Tibial artery (tissue), 4 donors: ENCODE data around the gene PRAMEF15.
"Not testable (repeated sequence)": the region's sequence is repeated elsewhere in the genome, so short reads cannot be mapped to it uniquely, and the experiment has no call there.

Experiments
- DNase-seq, 2 donors: peaks; one replicate each; pipeline ENCODE4 v3.0.0-alpha.2; 2019
- H3K27ac ChIP-seq, 2 donors: fragments of 200-600 bp; sonication (generic) in 1 of 2; 1 replicate in 1 of 2; 2 replicates in 1 of 2; pipeline ENCODE4 v1.5.1; 2018 to 2019; ENCODE audit warnings: mild to moderate bottlenecking in 1 of 2
- H3K27me3 ChIP-seq, 2 donors: fragments of 200-600 bp; sonication (generic) in 1 of 2; one replicate each; pipeline versions ENCODE4 v1.5.1 to v1.6.0; 2016 to 2019
- H3K36me3 ChIP-seq, 3 donors: fragments of 200-600 bp; sonication (generic) in 2 of 3; one replicate each; pipeline ENCODE4 v1.5.1; 2016 to 2019; ENCODE audit warnings: mild to moderate bottlenecking in 2 of 3
- H3K4me1 ChIP-seq, 4 donors: fragments of 200-600 bp; sonication (generic) in 2 of 4; 1 replicate in 3 of 4; 2 replicates in 1 of 4; pipeline ENCODE4 v1.5.1; 2016 to 2019
- H3K4me3 ChIP-seq, 2 donors: fragments of 200-600 bp; sonication (generic) in 1 of 2; 1 replicate in 1 of 2; 2 replicates in 1 of 2; pipeline ENCODE4 v1.5.1; 2018 to 2019; ENCODE audit warnings: mild to moderate bottlenecking in 2 of 2
- H3K9me3 ChIP-seq, 3 donors: fragments of 200-600 bp; sonication (generic) in 1 of 3; one replicate each; pipeline ENCODE4 v1.5.1; 2016 to 2019
- intact Hi-C: fragments of 100-400 bp; cut with DNase I; formaldehyde crosslinking; loops from one replicate; pipeline ENCODE4 v1.15.0; 2023; ENCODE audit warnings: low total_unique reads

PRAMEF15 gene

DNA sequence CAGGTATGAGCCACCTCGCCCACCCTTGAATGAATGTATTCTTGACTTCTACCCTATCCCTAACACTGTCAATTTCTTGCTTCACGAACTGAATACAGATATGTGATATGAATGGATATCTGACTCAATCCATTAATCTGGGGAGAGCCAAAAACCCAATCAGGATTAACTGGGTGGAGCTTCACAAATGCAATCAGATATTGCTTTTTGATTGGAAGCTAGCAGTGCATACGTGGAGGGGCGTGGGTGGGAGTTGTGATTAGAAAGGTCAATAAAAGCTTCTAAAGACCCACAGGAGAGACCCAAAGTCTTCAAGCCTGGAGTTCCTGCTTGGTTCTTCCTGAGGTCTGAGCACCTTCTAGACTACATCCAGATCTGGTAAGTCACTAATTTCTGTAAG is at the start of gene PRAMEF15:
PRAMEF15 (plus strand) TSS at position 301 of the 400 bp plus-strand sequence. CDS start 2,827 bp downstream, outside the sequence.
- H3K9me3 ChIP-seq, H3K4me1 ChIP-seq, H3K27ac ChIP-seq, H3K27me3 ChIP-seq, intact Hi-C loops, H3K36me3 ChIP-seq, H3K4me3 ChIP-seq, DNase-seq: not testable (repeated sequence)

DNA sequence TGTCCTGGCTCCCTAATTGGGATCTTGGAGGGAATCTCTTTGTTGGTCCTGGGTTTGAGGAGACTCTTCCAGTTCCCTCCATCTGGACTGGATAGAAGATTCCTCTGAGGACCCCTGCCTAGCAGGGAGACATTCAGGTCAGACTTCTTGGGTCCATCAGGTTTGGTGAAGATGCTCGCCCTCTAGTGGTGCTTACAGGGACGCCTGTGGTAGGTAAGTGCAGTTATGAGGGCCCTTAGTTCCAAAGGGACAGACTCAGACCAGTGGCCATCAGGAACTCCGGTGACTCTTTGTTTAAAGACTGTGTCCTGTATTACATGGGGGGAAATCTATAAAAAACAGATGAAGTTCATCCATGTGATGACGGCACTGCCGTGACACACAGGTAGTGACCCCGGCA is 38.4 kb upstream of the PRAMEF15 start:
- H3K4me3 ChIP-seq, H3K4me1 ChIP-seq, DNase-seq, H3K27me3 ChIP-seq, H3K27ac ChIP-seq, H3K36me3 ChIP-seq, H3K9me3 ChIP-seq, intact Hi-C loops: not testable (repeated sequence)

DNA sequence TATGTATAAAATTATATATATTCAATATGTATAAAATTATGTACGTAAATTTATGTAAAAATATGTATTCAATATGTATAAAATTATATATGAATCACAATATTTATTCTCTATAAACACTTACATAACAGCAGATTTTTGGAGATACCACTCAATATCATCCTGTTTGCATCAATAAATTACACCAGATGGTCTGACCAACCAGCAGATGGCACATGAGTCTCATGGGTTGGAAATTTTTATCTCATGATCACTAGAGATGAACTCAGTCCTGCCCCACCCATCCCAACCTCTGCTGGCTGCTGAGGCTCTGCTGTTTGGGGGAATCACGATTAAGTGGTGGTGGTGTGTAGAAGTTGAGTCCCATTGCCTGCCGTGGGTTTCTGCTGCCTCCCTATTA is 35.8 kb upstream of the PRAMEF15 start:
- H3K9me3 ChIP-seq, H3K27me3 ChIP-seq, H3K36me3 ChIP-seq, H3K4me3 ChIP-seq, H3K4me1 ChIP-seq, H3K27ac ChIP-seq, intact Hi-C loops, DNase-seq: not testable (repeated sequence)

DNA sequence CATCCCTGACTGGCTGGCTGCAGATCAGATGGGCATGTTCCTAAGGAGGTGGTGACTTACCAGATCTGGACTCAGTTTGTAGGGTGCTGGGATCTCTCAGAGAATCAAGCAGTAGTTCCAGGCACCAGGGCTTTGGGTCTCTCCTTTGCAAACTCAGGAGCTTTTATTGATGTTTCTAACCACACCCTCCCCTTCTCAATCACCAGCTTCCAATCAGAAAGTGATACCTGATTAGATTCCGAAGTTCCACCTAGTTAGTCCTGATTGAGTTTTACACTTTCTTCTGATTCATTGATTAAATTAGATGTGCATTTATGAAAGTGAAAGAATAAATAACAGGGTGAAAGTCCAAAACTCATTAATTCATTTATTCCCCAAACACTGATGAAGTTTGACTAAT is 30.3 kb upstream of the PRAMEF15 start, which contains the start of gene PRAMEF8:
PRAMEF8 (minus strand) TSS at position 101 of the 400 bp plus-strand sequence. CDS start 1,046 bp downstream, outside the sequence.
- H3K36me3 ChIP-seq, intact Hi-C loops, H3K4me3 ChIP-seq, H3K9me3 ChIP-seq, DNase-seq, H3K27me3 ChIP-seq, H3K27ac ChIP-seq, H3K4me1 ChIP-seq: not testable (repeated sequence)

DNA sequence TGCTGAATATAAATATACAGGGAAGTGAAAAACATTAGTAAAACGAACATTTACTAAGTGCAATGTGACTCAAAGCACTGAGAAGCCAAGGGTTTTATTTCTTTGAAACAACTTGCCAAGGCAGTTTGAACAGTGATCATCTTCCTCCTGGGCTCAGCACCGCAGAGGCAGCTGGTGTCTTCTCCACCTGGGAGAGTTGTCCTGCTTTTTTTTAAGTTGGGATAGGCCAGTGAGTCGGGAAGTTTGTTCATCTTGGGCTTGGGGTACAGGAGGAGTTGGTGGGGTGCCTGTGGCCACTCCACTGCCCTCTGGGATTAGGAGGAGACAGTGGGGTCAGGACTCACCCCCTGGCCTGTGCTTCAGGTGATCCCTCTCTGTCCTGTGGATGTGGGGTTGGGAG is 26.4 kb upstream of the PRAMEF15 start:
- H3K36me3 ChIP-seq, H3K4me3 ChIP-seq, DNase-seq, H3K4me1 ChIP-seq, intact Hi-C loops, H3K27me3 ChIP-seq, H3K27ac ChIP-seq, H3K9me3 ChIP-seq: not testable (repeated sequence)

DNA sequence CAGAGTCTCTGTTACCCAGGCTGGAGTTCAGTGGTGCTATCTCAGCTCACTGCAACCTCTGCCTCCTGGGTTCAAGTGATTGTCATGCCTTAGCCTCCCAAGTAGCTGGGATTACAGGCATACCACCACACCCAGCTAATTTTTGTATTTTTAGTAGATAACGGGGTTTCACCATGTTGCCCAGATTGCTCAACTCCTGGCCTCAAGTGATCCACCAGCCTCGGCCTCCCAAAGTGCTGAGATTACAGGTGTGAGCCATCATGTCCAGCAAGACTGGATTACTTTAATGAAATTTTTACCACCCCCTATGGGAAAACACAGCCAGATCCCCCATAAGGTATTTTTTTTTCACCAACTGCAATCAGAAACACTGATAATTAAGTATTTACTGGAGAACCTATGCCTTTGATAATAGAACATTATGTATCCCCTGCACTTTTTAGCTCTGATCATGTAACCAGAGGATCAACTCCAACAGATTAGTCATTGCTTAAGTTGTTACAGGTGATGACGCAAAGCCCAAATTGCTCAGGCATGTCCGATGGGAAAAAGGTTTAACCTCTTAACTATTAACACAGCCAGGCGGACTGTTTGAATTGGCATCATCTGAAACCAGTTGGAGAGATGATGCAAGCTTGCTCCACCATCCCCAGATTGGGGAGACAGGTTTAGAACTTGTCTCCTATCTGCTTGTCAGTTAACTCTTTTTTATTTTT is 18.0 kb upstream of the PRAMEF15 start:
- H3K27ac ChIP-seq, H3K4me1 ChIP-seq, intact Hi-C loops, H3K4me3 ChIP-seq, H3K27me3 ChIP-seq, H3K36me3 ChIP-seq, H3K9me3 ChIP-seq, DNase-seq: not testable (repeated sequence)

DNA sequence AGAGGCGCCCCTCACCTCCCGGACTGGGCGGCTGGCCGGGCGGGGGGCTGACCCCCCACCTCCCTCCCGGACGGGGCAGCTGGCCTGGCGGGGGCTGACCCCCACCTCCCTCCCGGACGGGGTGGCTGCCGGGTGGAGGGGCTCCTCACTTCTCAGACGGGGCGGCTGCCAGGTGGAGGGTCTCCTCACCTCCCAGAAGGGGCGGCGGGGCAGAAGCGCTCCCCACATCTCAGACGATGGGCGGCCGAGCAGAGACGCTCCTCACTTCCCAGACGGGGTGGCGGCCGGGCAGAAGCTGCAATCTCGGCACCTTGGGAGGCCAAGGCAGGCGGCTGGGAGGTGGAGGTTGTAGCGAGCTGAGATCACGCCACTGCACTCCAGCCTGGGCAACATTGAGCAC is 16.7 kb upstream of the PRAMEF15 start:
- H3K9me3 ChIP-seq, intact Hi-C loops, DNase-seq, H3K36me3 ChIP-seq, H3K27me3 ChIP-seq, H3K27ac ChIP-seq, H3K4me3 ChIP-seq, H3K4me1 ChIP-seq: not testable (repeated sequence)

DNA sequence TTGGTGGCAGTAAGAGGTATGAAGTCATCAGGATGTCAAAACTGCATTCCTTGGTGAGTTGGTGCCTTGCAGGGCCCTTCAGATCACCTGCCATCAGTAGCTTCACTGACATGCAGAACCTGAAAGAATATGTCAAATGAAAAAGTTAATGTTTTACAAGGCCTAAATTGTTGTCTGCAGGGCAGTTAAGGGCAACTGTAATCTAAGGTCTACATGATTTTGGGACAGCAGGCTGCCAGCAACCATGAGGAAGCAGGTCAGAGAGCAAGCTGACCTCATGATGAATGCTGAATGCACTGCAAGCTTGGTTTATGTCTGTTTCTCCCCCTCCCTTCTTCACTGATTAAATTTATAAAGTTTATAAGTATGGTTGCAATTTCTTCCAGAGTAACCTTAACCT is 13.2 kb upstream of the PRAMEF15 start:
- H3K27ac ChIP-seq, H3K9me3 ChIP-seq, intact Hi-C loops, H3K36me3 ChIP-seq, H3K27me3 ChIP-seq, H3K4me1 ChIP-seq, H3K4me3 ChIP-seq, DNase-seq: not testable (repeated sequence)

DNA sequence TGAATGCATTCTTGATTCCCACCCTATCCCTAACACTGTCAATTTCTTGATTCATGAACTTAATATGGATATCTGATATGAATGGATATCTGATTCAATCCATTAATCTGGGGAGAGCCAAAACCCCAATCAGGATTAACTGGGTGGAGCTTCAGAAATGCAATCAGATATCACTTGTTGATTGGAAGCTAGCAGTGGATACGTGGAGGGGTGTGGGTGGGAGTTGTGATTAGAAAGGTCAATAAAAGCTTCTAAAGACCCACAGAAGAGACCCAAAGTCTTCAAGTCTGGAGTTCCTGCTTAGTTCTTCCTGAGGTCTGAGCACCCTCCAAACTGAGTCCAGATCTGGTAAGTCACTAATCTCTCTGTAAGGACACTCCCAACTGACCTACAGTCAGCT is 12.1 kb upstream of the PRAMEF15 start, which contains the start of gene PRAMEF33:
PRAMEF33 (plus strand) TSS at position 301 of the 400 bp plus-strand sequence. CDS start 2,416 bp downstream, outside the sequence.
- intact Hi-C loops, H3K4me3 ChIP-seq: not testable (repeated sequence)

DNA sequence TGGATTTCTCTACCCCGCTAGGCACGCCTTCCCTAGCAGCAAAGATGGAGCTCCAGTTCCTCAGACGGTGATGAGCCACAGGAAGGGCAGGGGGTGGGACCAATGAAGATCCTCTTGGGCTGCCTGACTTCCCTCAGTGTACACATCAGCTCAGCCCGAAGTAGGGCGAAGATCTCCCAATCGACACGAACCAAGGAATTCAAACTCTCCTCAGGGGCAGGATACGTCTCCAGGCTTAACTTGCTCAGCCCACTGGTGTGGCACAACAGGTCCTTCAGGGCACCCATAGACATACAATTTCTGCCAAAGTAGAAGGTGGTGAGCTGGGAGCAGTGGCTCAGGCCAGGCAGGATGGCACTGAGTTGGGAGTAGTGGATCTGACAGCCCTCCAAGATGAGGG is 27.1 kb downstream of the PRAMEF15 start:
- intact Hi-C loops, DNase-seq, H3K4me1 ChIP-seq, H3K4me3 ChIP-seq, H3K36me3 ChIP-seq, H3K27ac ChIP-seq, H3K9me3 ChIP-seq, H3K27me3 ChIP-seq: not testable (repeated sequence)

More for the DNA sequence above, 12.1 kb upstream of the PRAMEF15 start, which contains the start of gene PRAMEF33:
- not testable (repeated sequence) for H3K27me3 ChIP-seq, H3K36me3 ChIP-seq, DNase-seq, H3K9me3 ChIP-seq, H3K4me1 ChIP-seq, H3K27ac ChIP-seq

DNA sequence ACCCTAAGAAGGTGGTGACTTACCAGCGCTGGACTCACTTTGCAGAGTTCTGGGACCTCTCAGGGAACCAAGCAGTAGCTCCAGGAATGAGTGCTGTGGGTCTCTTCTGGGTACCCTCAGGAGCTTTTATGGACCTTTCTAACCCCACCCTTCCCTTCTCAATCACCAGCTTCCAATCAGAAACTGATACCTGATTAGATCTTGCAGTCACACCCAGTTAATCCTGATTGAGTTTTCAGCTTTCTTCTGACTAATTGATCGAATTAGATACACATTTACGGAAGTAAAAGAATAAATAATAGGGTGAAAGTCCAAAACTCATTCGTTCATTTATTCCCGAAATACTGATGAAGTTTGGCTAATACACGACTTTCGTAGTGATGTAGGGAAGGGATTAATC is 31.7 kb downstream of the PRAMEF15 start, which contains the start of gene PRAMEF14:
PRAMEF14 (minus strand) TSS at position 101 of the 400 bp plus-strand sequence. CDS start 1,820 bp downstream, outside the sequence.
- H3K27me3 ChIP-seq, H3K4me3 ChIP-seq, H3K27ac ChIP-seq, H3K4me1 ChIP-seq, H3K9me3 ChIP-seq, DNase-seq, intact Hi-C loops, H3K36me3 ChIP-seq: not testable (repeated sequence)

DNA sequence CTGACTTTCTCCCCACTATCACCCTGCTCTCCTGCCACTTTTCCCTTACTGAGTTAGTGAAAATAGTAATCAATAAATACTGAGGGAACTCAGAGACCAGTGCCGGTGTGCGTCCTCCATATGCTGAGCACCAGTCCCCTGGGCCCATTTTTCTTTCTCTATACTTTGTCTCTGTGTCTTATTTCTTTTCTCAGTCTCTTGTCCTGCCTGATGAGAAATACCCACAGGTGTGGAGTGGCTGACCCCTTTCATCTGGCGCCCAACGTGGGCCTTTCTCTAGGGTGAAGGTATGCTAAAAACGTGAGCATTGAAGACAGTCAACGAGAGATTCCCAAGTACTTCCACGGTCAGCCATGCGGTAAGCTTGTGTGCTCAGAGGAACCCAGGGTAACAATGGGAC is 38.1 kb downstream of the PRAMEF15 start:
- H3K4me3 ChIP-seq, DNase-seq, intact Hi-C loops, H3K36me3 ChIP-seq, H3K9me3 ChIP-seq, H3K27ac ChIP-seq, H3K4me1 ChIP-seq, H3K27me3 ChIP-seq: not testable (repeated sequence)

DNA sequence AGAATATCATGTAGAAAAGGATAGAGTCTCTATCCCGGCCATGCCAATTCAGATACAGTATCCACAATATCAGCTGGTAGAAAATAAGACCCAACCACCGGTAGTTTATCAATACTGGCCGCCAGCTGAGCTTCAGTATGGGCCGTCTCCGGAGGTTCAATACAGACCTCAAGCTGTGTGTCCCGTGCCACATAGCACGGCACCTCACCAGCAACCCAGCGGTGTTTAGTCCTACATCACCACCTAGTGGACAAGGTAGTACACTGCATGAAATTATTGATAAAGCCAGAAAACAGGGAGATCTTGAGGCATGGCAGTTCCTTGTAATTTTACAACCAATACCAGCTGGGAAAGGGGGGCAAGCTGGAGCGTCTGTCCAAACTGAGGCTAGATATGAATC is 39.1 kb downstream of the PRAMEF15 start:
- H3K4me1 ChIP-seq, H3K36me3 ChIP-seq, intact Hi-C loops, H3K27me3 ChIP-seq, H3K9me3 ChIP-seq, DNase-seq, H3K4me3 ChIP-seq, H3K27ac ChIP-seq: not testable (repeated sequence)
